Activated CD4-positive, CD25-positive, alpha-beta regulatory T cell treated with anti-CD3 and anti-CD28 coated beads, Interleukin-2, amount 50 U/mL, for 24 hours (primary cell): ENCODE data around the gene DIP2C.
"Not testable (repeated sequence)": the region's sequence is repeated elsewhere in the genome, so short reads cannot be mapped to it uniquely, and the experiment has no call there.

Experiments used
- ATAC-seq, 2 donors: fragments of 150-1000 bp; cut with Tn5 transposase; one replicate each; pipeline ENCODE4 v1.10.0; 2021; ENCODE audit warnings: mild to moderate bottlenecking in 1 of 2, moderate library complexity in 1 of 2

Gene DIP2C

GRCh38 chr10:490256-490655, 199.2 kb downstream of the DIP2C start:
- ATAC-seq: no peak

- ATAC-seq: no peak
These were observed 200.1 kb downstream of the DIP2C start for GRCh38 chr10:489330-489729.

GRCh38 chr10:488933-489215, 200.6 kb downstream of the DIP2C start:
- ATAC-seq: no peak

- ATAC-seq: no peak
These were observed 201.2 kb downstream of the DIP2C start for GRCh38 chr10:488081-488932.

- ATAC-seq: no peak
These were observed 202.7 kb downstream of the DIP2C start for GRCh38 chr10:486666-487322.

- ATAC-seq: no peak
These were observed 203.3 kb downstream of the DIP2C start for GRCh38 chr10:486206-486605.

- no peak for ATAC-seq
These were observed 203.7 kb downstream of the DIP2C start for GRCh38 chr10:485776-486175.

GRCh38 chr10:484925-485661, 204.4 kb downstream of the DIP2C start:
- ATAC-seq: peak; percentile 65 to 66

GRCh38 chr10:484441-484924, 205.0 kb downstream of the DIP2C start:
- peak; percentile 57 to 65 for ATAC-seq

GRCh38 chr10:483261-483660, 206.2 kb downstream of the DIP2C start:
- ATAC-seq: no peak

GRCh38 chr10:482848-483247, 206.6 kb downstream of the DIP2C start:
- no peak for ATAC-seq

- ATAC-seq: no peak
These were observed 207.4 kb downstream of the DIP2C start for GRCh38 chr10:482051-482501.

- no peak for ATAC-seq
These were observed 207.8 kb downstream of the DIP2C start for GRCh38 chr10:481628-482027.

- ATAC-seq: no peak
These were observed 208.4 kb downstream of the DIP2C start for GRCh38 chr10:480928-481552.

GRCh38 chr10:480498-480927, 209.0 kb downstream of the DIP2C start:
- no peak for ATAC-seq

- ATAC-seq: not testable (repeated sequence)
These were observed 209.6 kb downstream of the DIP2C start for GRCh38 chr10:479706-480497.

- no peak for ATAC-seq
These were observed 210.8 kb downstream of the DIP2C start for GRCh38 chr10:478471-479245.

- ATAC-seq: no peak
These were observed 211.8 kb downstream of the DIP2C start for GRCh38 chr10:477620-478019.

GRCh38 chr10:476455-476780, 213.1 kb downstream of the DIP2C start:
- ATAC-seq: no peak

GRCh38 chr10:475709-476454, 213.6 kb downstream of the DIP2C start:
- no peak for ATAC-seq

GRCh38 chr10:474946-475345, 214.5 kb downstream of the DIP2C start:
- no peak for ATAC-seq
